GM21526 (cell line): ENCODE results near the gene LRRK1.

Experiments
- ATAC-seq: cut with Tn5 transposase; IDR thresholded peaks from one replicate; pipeline ENCODE4 v1.9.1; 2021; ENCODE audit warnings: moderate library complexity; ENCODE audit not compliant: unreplicated experiment, low FRiP score

Gene LRRK1

GRCh38 chr15:100931143-100931890 lies 12.2 kb downstream of the LRRK1 start:
- peak; percentile 47 for ATAC-seq

DNA sequence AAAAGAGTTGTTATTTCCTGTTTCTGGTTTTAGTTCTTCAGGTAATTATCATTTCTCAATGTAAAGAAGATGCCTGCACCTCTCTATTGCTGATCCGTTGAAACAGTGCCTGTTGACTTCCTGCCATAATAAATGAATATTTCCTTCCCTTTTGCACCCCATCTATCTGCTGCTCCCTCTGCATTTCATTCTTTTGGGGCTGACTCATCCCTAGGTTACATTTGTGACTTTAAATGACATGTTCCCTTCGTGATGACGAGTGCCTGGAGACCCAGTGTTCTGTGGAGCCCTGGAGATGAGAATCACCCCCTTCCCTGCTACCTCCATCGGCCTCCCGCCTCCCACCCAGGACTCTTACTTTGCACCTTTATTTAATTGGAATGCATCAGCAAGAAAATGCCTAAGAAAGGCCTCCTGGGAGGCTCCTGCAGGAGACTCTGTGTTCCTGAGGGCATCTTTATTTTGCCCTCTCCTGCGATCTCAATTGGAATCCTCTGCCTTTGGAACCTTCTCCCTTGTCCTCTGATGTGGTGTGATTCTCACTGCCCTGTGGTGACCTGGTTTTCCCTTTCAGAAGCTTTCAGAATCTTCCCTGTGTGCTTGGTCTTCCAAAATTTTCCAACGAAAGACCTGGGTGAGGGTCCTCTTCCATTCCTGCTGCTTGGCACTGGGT lies 13.7 kb downstream of the LRRK1 start:
- ATAC-seq, result no peak

DNA sequence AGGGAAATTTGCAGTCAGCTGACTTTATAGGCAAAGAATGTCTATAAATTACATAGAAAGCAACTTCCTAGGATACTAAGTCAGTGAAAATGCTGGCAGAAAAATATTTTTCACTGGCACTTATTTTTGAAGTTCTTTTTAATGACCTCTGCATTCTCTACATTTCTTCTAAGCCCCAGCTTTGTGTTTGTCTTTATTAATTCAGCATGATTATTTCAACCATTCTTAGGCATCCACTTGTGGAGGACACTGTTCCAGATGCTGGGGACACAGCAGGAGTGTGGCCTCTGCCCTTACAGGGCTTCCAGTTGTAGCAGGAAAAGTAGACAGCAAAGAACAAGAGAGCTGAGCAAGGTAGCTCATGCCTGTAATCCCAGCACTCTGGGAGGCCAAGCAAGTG lies 15.0 kb downstream of the LRRK1 start:
- ATAC-seq, result no peak

- no peak for ATAC-seq
These were observed 15.6 kb downstream of the LRRK1 start for GRCh38 chr15:100934726-100935125.

GRCh38 chr15:100937171-100937570 lies 18.0 kb downstream of the LRRK1 start:
- ATAC-seq, result no peak

DNA sequence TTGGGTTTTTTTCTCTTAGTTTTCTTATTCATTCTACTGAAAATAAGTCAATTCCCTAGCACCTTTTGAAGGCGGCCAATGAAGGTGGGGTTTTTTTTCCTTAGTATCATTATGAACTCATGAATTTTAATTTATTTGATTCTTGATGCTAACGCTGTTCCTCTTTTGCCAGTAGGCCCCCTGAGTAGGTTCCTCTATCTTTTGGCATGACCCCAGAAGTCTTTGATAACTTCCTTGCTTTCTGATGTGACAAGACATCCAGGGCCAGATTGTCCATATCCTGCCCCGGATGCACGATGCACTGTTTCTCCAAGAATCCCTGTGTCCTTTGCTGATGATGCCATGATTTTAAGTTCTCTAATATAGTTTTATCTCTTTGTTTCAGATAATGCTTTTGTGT lies 20.6 kb downstream of the LRRK1 start:
- no peak for ATAC-seq

GRCh38 chr15:100940767-100941379 lies 21.7 kb downstream of the LRRK1 start:
- ATAC-seq, result peak; percentile 67

GRCh38 chr15:100941536-100941935 lies 22.4 kb downstream of the LRRK1 start:
- ATAC-seq, result peak; percentile 36

DNA sequence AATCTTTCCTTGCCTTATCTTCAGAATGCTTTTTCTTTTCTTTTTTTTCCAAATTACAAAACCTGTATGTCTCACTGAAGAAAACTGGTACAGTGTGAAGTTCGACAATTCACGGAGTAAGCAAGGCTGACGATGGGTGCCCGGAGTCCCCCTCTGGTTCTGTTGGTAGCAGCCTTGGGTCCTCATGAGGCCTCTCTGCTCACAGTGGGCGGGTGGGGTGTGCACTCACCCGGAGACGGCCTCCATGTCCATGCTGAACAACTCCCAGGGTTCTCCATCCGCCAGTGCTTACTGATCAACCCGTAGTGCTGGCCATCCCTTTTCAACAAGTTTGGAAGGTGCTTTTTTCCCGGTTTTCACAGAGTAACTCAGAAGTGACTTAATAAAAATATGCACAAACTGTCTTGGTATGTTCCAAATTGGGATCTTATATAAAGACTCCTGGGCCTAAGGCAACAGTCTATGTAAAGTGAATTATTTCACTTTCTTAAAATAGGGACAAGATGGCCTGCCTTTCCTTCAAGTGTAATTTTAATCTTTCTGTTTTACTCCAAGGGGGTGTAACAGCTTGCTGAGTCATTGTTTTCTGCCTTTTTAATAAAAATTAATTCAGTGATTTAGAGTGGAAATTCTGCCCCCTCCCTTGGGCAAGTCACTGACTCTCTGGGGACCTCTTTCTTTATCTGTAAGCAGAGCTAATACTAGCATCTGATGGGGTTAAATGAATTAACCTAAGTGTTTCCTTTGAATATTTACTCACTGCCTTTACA lies 23.7 kb downstream of the LRRK1 start:
- no peak for ATAC-seq

- ATAC-seq, result peak; percentile 50
These were observed 25.2 kb downstream of the LRRK1 start for GRCh38 chr15:100944244-100944895.

DNA sequence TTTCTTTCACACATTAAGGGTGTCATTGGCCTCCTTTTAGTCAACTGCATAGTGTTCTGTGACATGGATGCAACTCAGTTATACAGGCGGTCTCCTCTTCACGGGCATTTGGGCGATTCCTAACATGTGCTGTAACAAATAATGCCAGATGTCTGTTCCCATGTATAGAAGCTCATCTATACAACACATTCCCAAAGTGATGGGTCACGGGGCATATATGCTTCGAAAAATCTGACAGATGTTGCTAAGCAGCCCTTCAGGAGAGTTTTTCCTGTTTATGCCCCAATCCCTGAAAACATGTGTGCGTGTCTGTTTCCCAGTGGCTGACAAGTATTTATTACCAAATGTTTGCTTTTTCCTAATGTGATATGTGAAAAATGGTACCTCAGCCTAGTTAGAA lies 25.8 kb downstream of the LRRK1 start:
- ATAC-seq, result no peak

DNA sequence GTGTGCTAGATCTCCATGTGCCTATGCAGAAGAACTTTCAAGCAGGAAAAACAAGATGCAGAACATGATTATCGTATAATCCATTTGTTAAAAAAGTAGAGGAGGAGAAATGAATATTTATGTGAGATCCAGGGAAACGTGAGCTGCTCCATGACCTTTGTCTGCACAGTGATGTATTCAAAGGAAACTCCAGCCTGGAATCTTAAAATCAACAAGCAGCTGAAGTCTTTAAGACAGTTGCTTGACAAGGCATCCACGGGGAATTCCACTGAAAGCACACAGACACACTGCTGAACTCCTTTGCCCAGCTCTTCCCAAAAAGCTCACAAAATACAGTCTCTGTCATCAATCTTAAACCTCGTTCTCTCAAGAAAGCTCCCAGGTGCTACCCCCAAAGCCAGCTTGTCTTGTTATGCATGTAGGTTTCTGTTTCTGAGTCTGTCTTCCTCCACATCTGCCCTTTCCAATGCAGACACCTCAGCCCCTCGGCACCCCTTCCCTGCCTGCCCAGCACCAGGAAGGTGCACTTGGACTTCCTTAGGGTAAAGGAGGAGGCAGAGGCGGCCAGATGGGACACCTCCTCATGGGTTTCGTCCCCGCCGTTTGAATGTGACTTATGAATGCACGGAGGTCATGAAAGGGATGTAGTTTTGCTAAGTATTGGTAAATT lies 28.7 kb downstream of the LRRK1 start:
- peak; percentile 46 for ATAC-seq

GRCh38 chr15:100948430-100948762 lies 29.2 kb downstream of the LRRK1 start:
- no peak for ATAC-seq

- ATAC-seq, result no peak
These were observed 30.5 kb downstream of the LRRK1 start for GRCh38 chr15:100949691-100950090.

GRCh38 chr15:100951965-100952364 lies 32.8 kb downstream of the LRRK1 start:
- no peak for ATAC-seq

DNA sequence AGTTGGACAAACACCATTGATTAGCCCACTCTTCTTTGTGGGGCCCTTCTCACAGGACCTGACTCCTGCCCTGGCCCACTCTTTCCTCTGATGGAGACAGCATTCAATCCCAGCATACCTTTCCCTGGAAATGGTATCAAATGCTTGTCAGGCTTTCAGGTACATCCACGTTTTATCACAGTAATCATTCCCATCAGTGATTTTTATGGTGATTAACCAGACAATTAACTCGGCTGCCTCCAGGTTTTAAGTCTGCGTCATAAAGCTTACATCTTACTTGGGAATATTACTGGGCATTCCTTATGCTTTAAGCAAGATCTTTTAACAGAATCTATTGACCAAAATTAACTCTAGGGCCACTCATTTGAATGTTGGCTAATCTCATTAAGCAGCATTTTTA lies 33.4 kb downstream of the LRRK1 start:
- ATAC-seq, result no peak

GRCh38 chr15:100958326-100959065 lies 39.3 kb downstream of the LRRK1 start:
- no peak for ATAC-seq

DNA sequence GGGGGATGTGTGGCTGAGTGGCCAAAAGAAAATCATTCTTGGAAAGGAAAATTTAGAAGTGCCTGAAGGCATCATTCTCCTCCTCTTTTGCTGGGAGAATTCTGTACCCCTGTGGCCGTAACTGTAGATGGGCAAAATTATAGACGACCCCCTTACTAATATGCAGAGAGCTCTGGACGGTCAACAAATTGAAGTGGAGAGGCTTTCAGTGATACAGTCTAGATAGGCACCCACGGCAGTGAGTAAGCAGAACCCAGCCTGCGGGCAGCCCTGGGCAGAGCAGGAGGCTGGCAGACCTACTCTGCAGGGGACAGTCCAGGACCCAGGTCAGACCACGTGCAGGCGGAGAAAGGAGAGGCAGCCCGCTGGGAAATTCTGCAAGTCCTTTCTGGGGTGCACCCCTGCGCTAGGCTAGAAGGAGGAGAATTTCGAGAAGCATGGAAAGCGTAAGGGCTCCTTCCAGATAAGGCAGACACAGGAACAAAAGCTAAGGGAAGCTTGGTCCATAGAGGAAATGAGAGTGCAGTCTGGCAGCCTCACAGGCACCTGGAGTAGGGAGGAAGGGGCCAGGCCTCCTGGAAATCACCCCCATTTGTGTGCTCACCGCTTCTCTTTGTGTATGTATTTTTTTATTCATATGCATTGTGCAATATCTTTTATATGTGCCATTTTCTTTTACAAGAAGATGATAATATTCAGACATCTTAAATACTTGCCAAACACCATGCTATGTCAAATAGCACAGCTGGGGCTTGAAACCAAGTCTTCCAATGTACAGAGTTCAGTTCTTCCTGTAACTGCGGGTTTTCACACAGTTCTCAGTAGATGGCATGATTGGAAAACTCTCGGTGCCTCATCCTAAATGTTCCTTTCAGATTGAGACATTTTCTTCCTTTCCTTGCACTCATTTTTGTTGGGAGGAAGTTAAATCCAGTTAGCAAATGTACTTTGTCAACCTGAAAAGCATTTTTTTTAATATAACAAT lies 40.2 kb downstream of the LRRK1 start:
- no peak for ATAC-seq
